Activated CD8-positive, alpha-beta T cell treated with anti-CD3 and anti-CD28 coated beads, Interleukin-2, amount 10 ng/mL, durations not matched to agents 7 days and 5 days (primary cell): ENCODE measurements around the gene GRIP2. TPM values are rescaled to one million over a fixed set of nuclear protein-coding genes. Genes with fewer than 3 reads are reported as not detected.

Experiments
- ATAC-seq: fragments of 150-1000 bp; cut with Tn5 transposase; one replicate; pipeline ENCODE4 v1.10.0; 2021; ENCODE audit warnings: moderate library complexity
- CTCF ChIA-PET: fragments of 350-600 bp; sonication (Branson Sonifier 250); formaldehyde crosslinking; loops from one replicate; lab custom pipeline; 2021; ENCODE audit warnings: antibody characterized with exemption; lab: Charles Lee
- POLR2A ChIA-PET: fragments of 350-600 bp; sonication (Branson Sonifier 250); formaldehyde crosslinking; loops from one replicate; lab custom pipeline; 2021; ENCODE audit warnings: antibody characterized with exemption; lab: Charles Lee
- DNase-seq: peaks from one replicate; pipeline ENCODE4 v3.0.0-alpha.2; 2020
- H3K27ac Mint-ChIP-seq: one replicate; pipeline ENCODE4 v1.8.0; 2021; ENCODE audit warnings: mild to moderate bottlenecking, mixed read lengths
- H3K27me3 Mint-ChIP-seq: one replicate; pipeline ENCODE4 v1.8.0; 2021; ENCODE audit warnings: low read depth, mixed read lengths
- H3K36me3 Mint-ChIP-seq: one replicate; pipeline ENCODE4 v1.8.0; 2021; ENCODE audit warnings: low read depth, mixed read lengths
- H3K4me1 Mint-ChIP-seq: one replicate; pipeline ENCODE4 v1.8.0; 2021; ENCODE audit warnings: low read depth, mixed read lengths
- H3K4me3 Mint-ChIP-seq: one replicate; pipeline ENCODE4 v1.8.0; 2021; ENCODE audit warnings: mild to moderate bottlenecking, mixed read lengths
- H3K9me3 Mint-ChIP-seq: one replicate; pipeline ENCODE4 v1.8.0; 2022; ENCODE audit warnings: mixed read lengths; ENCODE audit not compliant: insufficient read depth
- total RNA-seq, 2 experiments: library from RNA; stranded (reverse); gene quantifications; one replicate each; pipeline ENCODE4 v1.2.3, GENCODE V29; 2021

Gene GRIP2
- total RNA-seq, 2 experiments from 2014 or later = not detected

DNA sequence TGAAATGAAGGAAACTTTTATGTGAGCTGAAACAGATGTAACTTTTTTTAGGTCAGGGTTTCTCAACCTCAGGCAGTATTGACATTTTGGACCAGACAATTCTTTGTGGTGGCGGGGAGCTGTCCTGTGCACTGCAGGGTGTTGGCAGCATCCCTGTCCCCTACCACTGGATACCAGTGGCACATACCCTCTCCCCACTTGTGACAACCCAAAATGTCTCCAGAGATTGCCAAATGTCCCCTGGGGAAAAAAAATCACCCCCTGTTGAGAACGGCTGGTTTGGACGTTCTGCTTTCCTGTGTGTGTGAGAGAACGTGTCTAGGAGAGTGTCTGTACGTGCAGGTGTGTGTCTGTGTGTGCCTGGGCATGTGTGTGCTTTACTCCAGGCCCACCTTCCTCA lies 30.7 kb upstream of the GRIP2 start:
- Mint-ChIP-seq H3K27me3 (no peaks in the 10 kb centered on the region), H3K36me3 (no peaks in the 10 kb centered on the region), H3K9me3 (no peaks in the 10 kb centered on the region), H3K27ac (no peak overlapping the region), H3K4me3 (no peak overlapping the region), H3K4me1 (peaks cover 29% of the 10 kb centered on the region)
- CTCF ChIA-PET = interaction anchor here (1.1 to 2.3 kb wide), 2 partner anchors 43 to 367 kb away, joined by 3 to 5 read pairs; no protein-coding TSS in a partner anchor
- DNase-seq (no peak), ATAC-seq (no peak)
- POLR2A ChIA-PET = no interaction called here

DNA sequence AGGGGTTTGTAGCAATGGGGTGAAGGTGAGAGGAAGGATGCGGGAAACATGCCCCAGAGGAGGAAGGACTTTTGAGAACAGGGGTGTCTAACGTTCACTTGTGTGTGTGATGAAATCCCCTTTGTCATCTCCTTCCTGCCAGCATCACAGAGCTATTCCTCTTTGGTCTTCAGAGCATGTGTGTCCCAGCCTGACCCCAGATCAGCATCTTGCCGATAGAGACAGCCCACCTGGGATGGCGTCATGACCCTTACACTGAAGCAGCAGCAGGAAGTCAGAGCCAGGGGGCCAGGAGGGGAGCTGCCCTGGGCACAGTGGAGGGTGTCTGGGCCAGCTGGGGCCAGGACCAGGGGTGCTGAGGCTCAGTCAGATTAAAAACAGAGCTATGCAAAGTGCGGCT lies 29.9 kb upstream of the GRIP2 start:
- Mint-ChIP-seq H3K4me1 (peaks cover 32% of the 10 kb centered on the region), H3K27ac (peak overlapping the region; percentile 76), H3K4me3 (no peak overlapping the region), H3K9me3 (no peaks in the 10 kb centered on the region), H3K36me3 (no peaks in the 10 kb centered on the region), H3K27me3 (no peaks in the 10 kb centered on the region)
- ATAC-seq = peak; percentile 55
- peak; percentile 38 for DNase-seq
- ChIA-PET POLR2A (interaction anchor here (1.0 kb wide), 1 partner anchor 81 kb away, joined by 3 read pairs; no protein-coding TSS in a partner anchor), CTCF (interaction anchor here (0.9 to 2.3 kb wide), 4 partner anchors 42 to 481 kb away, joined by 3 to 5 read pairs (median 3); no protein-coding TSS in a partner anchor)

DNA sequence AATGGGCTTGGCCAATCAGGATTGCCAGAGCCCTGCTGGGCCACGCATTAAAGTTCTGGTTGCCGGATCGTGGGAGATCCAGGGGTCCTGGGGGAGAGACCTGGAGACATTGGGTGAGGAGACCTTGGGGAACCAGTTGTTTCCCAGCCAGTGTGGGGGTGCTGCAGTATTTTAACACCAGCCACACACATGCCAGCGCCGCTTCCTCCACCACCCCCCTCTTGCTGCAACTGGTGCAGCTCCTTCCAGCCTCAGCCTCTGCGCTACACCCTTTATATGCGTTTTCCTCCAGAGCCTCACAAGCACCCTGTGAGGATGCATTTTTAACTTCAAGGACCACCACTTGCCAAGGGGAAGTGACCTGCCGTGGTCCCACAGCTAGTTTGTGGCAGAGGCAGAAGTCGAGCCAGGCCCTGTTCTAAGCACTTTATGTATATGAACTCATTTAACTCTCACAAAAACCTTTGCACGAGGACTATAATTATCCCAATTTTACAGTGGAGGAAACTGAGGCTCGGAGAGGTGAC lies 29.4 kb upstream of the GRIP2 start:
- Mint-ChIP-seq H3K27ac (no peak overlapping the region), H3K4me3 (no peak overlapping the region), H3K36me3 (no peaks in the 10 kb centered on the region), H3K9me3 (no peaks in the 10 kb centered on the region), H3K27me3 (no peaks in the 10 kb centered on the region), H3K4me1 (peaks cover 32% of the 10 kb centered on the region)
- CTCF ChIA-PET = interaction anchor here (0.9 to 2.3 kb wide), 4 partner anchors 42 to 482 kb away, joined by 3 to 5 read pairs (median 3); no protein-coding TSS in a partner anchor
- DNase-seq (no peak), ATAC-seq (no peak)
- POLR2A ChIA-PET = interaction anchor here (1.0 kb wide), 1 partner anchor 82 kb away, joined by 3 read pairs; no protein-coding TSS in a partner anchor

DNA sequence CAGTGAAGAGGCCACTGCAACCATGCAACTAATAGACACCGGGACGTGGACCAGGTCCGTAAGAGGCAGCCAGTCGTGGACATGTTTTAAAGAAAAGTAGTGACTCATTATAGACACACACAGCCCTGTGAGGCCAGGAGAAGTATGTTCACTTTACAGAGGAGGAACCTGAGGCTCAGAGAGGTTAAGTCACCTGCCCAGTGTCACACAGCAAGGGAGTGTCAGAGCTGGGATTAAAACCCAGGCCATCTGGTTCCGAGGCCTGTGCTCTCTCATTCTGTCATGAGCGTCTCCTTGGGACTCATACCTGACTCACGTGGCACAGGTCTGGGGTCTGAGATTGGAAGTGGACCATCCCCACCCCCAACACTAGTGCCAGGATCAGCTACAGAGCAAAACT lies 28.1 kb upstream of the GRIP2 start:
- CTCF ChIA-PET = no interaction called here
- Mint-ChIP-seq H3K27me3 (no peaks in the 10 kb centered on the region), H3K9me3 (no peaks in the 10 kb centered on the region), H3K4me3 (no peak overlapping the region), H3K36me3 (no peaks in the 10 kb centered on the region), H3K4me1 (peaks cover 32% of the 10 kb centered on the region), H3K27ac (no peak overlapping the region)
- POLR2A ChIA-PET = no interaction called here
- ATAC-seq = no peak
- no peak for DNase-seq

DNA sequence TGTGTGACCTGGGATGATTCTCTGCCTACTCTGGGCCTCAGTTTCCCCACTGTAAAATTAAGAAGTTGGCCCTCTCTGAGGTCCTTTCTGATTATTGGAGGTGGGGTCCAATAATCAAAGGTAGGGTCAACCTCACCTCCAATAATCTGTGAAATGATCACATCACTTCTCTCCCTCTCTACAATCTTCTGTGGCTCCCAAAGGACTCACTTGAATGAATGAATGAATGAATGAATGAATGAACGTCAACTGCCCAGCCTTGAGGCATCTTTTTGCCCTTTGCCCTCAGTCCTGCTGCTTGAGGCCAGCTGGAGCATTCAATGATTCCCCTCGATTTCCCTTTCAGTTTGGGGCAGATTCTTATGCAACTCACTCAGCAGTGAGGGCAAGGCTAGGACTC lies 26.7 kb upstream of the GRIP2 start:
- H3K4me3 Mint-ChIP-seq = no peak overlapping the region
- DNase-seq = no peak
- no peak for ATAC-seq
- CTCF ChIA-PET = no interaction called here
- H3K36me3 Mint-ChIP-seq = no peaks in the 10 kb centered on the region
- peaks cover 3% of the 10 kb centered on the region for H3K27me3 Mint-ChIP-seq
- no peaks in the 10 kb centered on the region for H3K9me3 Mint-ChIP-seq
- H3K4me1 Mint-ChIP-seq = peaks cover 32% of the 10 kb centered on the region
- POLR2A ChIA-PET = no interaction called here
- H3K27ac Mint-ChIP-seq = no peak overlapping the region

DNA sequence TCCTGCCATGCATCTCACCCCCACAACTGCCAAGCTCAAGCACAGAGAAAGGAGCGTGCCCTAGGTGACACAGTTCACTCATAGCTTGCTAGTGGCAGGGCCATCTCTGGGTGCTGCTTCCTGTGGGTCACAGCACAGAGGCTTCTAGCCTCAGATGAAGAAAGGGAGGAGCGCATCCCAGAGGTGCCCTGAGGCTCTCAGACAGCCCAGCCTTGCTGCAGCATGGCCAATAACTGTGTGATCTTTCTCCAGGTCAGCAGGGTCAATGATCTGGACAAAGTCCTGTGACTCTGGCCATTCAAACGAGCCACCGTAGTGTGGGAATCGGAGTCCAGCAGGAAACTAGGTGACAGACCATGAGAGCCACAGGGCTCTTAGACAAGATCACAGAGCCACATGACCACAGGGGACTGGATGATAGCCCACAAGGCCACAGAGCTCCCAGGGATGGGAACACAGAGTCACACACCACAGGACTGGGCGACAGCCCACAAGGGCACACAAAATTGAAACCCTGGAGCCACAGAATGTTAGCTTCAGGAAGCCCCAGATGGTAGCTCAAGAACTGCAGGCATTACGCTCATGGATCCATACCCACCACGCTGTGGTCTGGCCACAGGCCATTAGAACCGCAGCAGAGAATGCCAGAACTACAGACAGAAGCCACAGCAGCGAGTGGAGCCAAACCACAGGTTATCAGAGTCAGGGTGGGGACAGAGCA lies 25.9 kb upstream of the GRIP2 start:
- CTCF ChIA-PET = no interaction called here
- peak; percentile 50 for ATAC-seq

DNA sequence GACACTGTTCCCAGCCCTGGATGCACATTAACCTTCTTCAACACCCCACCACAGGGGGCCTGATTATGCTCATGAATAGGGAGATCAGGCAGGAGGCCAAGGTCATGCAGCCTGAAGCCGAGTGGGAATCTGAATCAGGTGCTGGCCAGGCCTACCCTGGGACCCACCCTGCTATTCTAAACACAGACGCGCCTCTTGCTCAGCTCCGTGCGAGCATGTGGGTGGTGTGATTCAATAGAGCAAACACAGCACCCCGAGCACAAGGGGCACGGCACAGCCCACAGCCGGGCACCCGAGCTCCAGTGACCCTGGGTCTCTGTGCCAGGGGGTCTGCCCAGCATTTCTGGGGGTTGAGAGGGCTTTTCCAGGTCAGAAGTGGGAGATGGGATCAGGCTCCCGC lies 24.6 kb upstream of the GRIP2 start:
- no peak for DNase-seq
- H3K9me3 Mint-ChIP-seq = no peaks in the 10 kb centered on the region
- H3K27ac Mint-ChIP-seq = no peak overlapping the region
- no peak for ATAC-seq
- ChIA-PET CTCF (no interaction called here), POLR2A (no interaction called here)
- peaks cover 7% of the 10 kb centered on the region for H3K27me3 Mint-ChIP-seq
- H3K36me3 Mint-ChIP-seq = no peaks in the 10 kb centered on the region
- H3K4me1 Mint-ChIP-seq = peaks cover 26% of the 10 kb centered on the region
- H3K4me3 Mint-ChIP-seq = no peak overlapping the region

More for the DNA sequence above, 25.9 kb upstream of the GRIP2 start:
- no peaks in the 10 kb centered on the region for H3K36me3 Mint-ChIP-seq
- POLR2A ChIA-PET = interaction anchor here (1.1 kb wide), 1 partner anchor 85 kb away, joined by 3 read pairs; the partner anchor contains the start of gene CCDC174
- peaks cover 5% of the 10 kb centered on the region for H3K27me3 Mint-ChIP-seq
- H3K4me1 Mint-ChIP-seq = peaks cover 32% of the 10 kb centered on the region
- no peaks in the 10 kb centered on the region for H3K9me3 Mint-ChIP-seq
- H3K27ac Mint-ChIP-seq = no peak overlapping the region
- DNase-seq = peak; percentile 35
- no peak overlapping the region for H3K4me3 Mint-ChIP-seq

DNA sequence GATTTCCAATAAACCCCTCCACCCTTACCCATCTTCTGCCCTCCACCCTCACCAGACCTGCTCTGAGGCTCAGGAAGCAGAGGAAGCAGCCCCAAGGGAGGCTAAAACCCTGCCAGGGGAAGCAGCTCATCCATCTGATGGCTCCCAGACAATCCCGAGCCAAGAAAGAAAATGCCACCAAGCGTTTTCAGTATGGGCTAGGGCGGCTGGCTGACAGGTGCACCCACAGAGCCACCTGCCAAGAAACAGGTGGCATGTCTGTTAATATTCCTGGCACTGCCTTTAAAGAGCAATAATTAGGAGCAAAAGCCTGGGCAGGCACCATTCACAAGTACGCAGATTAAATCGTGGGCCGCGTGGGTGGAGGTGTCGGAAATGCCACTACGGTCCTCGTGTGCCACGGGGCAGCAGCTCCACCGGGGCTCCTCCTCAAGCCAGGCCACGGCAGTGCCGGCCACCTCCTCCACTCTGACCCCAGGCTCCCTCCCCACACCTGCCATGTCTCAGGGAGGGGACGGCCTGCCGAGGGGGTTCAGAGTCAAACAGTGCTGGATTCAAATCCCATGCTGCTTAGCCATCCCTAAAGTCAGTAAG lies 23.9 kb upstream of the GRIP2 start:
- CTCF ChIA-PET = no interaction called here
- peaks cover 7% of the 10 kb centered on the region for H3K27me3 Mint-ChIP-seq
- ATAC-seq (no peak), DNase-seq (no peak)
- peaks cover 19% of the 10 kb centered on the region for H3K4me1 Mint-ChIP-seq
- no peaks in the 10 kb centered on the region for H3K36me3 Mint-ChIP-seq
- H3K4me3 Mint-ChIP-seq = no peak overlapping the region
- no peaks in the 10 kb centered on the region for H3K9me3 Mint-ChIP-seq
- POLR2A ChIA-PET = no interaction called here
- no peak overlapping the region for H3K27ac Mint-ChIP-seq

DNA sequence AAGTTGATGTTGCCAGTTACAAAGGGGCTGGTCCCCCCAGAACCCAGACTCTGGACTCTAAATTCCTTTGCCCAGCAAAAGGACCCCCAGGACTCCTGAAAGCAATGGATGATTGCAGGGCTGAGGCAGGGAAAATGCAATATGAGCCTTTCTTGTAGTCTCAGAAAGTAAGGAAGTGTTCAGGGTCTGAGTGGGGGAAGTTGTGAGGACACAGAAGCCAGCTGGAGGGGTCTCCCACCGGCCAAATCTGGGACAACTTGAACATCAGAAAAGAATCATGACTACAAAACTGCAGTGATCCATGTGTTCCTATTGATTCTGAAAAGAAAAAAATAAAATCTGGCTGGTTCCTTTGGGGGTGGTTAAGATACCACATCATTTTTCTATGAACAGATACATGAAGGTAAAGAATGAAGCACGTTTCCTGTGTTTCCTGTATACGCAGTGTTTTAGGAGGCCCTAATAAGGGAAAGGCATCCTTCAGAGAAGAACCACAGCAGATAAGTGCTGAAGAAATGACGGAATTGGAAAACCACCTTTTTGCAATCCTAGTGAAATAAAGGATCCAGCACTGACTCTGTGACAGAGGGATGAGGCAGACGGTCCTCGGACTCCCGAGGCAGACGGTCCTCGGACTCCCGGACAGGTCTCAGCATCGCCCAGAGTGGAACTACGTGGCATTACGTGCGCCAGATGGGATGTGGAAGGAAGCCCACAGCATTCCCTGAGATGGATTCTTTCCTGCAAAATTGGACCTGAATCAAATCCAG lies 22.2 kb upstream of the GRIP2 start:
- Mint-ChIP-seq H3K36me3 (no peaks in the 10 kb centered on the region), H3K27me3 (peaks cover 7% of the 10 kb centered on the region), H3K9me3 (no peaks in the 10 kb centered on the region), H3K27ac (no peak overlapping the region), H3K4me1 (peaks cover 17% of the 10 kb centered on the region), H3K4me3 (no peak overlapping the region)
- CTCF ChIA-PET = no interaction called here
- POLR2A ChIA-PET = no interaction called here
- DNase-seq = no peak
- no peak for ATAC-seq

DNA sequence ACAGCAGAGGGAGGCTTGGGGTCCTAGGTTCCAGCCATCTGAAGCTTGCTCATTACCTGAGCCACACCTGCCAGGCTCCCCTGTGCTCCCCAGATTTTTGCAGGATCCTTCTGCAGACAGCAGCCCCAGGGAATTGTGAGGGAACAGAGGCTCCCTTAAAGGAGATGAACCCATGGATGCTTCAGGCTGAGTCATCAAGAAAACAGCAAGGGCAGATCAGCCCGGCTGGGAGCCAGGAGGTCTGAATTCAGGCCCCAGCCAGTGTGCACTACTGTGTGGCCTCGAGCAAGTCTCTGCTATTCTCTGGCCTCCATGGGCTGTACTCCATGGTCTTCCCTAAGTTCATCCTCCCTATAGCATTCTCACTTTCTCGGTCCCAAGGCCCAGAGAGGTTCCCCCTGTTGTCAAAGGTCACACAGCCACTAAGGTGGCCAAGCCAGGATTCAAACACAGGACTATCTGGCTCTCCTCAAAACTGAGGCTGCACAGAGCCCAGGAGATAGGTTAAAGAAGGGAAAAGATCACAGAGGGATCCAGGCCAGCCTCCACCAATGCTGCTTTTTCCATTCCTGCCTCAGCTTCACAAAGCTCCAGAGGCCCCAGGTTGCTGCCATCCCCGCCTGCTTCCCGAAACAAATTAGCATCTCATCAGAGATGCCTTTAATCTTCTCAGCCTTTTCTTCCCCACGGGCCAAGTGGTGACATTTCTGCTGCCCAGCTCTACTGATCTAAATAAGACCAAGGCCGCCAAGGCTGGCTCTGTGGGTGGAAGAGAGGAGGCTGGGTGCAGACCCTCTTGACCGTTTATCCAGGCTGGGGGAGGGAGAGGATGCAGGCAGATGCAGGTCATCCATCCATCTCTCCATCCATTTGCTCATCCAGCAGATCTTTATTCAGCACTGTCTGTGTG lies 21.2 kb upstream of the GRIP2 start:
- H3K27me3 Mint-ChIP-seq = peaks cover 11% of the 10 kb centered on the region
- ChIA-PET POLR2A (no interaction called here), CTCF (no interaction called here)
- H3K4me1 Mint-ChIP-seq = peaks cover 11% of the 10 kb centered on the region
- ATAC-seq (no peak), DNase-seq (no peak)
- no peaks in the 10 kb centered on the region for H3K36me3 Mint-ChIP-seq
- H3K9me3 Mint-ChIP-seq = no peaks in the 10 kb centered on the region
- no peak overlapping the region for H3K4me3 Mint-ChIP-seq
- H3K27ac Mint-ChIP-seq = no peak overlapping the region

DNA sequence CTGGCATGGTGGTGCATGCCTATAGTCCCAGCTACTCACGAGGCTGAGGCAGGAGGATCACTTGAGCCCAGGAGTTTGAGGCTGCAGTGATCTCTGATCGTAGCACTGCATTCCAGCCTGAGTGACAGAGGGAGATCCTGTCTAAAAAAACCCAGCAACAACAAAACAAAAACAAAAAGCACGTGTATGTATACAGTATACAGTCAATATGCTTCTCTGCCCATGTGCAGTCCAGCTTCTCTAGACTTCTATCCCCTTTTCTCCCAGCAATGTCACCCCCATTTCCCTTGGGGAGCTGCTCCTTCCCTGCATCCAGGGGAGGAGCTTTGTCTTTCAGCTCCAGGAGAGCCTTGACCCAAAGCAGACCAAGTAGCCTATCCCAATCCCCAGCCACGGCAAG lies 20.0 kb upstream of the GRIP2 start:
- ChIA-PET POLR2A (no interaction called here), CTCF (no interaction called here)
- Mint-ChIP-seq H3K27me3 (peaks cover 21% of the 10 kb centered on the region), H3K9me3 (no peaks in the 10 kb centered on the region), H3K4me1 (peaks cover 8% of the 10 kb centered on the region), H3K36me3 (no peaks in the 10 kb centered on the region), H3K27ac (no peak overlapping the region), H3K4me3 (no peak overlapping the region)
- ATAC-seq = no peak
- DNase-seq = no peak
